Uterine smooth muscle cell (primary cell): ENCODE data around the gene MED4. TPM values are rescaled to one million over a fixed set of nuclear protein-coding genes. Genes with fewer than 3 reads are reported as not detected.

Experiments
- total RNA-seq: library from RNA; depleted of rRNA; stranded (reverse); fragments of >200 nt; gene quantifications from 2 replicates; pipeline ENCODE4 v1.2.3, GENCODE V29; 2014

Gene MED4, protein sequence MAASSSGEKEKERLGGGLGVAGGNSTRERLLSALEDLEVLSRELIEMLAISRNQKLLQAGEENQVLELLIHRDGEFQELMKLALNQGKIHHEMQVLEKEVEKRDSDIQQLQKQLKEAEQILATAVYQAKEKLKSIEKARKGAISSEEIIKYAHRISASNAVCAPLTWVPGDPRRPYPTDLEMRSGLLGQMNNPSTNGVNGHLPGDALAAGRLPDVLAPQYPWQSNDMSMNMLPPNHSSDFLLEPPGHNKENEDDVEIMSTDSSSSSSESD
- 23.5 and 30.1 TPM in 2 replicates for total RNA-seq

DNA sequence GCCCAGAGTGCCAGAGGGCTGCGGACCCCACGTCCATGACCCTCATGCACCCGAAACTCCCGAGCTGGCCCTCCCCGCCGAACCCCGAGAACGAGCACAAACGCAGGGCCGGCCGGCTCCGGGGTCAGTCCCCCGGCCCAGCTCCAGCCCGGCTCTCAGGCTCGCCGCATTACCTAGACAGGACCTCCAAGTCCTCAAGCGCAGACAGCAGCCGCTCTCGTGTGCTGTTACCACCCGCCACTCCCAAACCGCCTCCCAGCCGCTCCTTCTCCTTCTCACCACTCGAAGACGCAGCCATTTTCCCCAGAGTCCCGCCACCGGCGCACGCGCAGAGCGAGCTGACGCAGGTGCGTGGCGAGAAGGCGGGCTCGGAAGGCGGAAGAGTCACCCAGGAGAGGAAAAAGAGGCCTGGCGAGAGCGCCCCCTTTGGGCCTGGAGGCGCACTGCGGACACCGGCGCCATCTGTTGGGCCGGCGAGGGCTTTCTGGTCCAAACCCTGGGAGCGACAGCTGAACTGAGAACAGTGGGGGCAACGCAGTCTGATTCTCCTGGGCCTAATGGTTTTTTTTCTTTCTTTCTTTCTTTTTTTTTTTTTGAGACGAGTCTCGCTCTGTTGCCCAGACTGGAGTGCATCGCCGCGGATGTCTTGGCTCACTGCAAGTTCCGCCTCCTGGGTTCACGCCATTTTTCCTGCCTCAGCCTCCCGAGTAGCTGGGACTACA, at the start of gene MED4:
TSS of gene MED4 (minus strand) at position 324 of the 722 bp plus-strand sequence. CDS start at position 298, 26 bp downstream.

DNA sequence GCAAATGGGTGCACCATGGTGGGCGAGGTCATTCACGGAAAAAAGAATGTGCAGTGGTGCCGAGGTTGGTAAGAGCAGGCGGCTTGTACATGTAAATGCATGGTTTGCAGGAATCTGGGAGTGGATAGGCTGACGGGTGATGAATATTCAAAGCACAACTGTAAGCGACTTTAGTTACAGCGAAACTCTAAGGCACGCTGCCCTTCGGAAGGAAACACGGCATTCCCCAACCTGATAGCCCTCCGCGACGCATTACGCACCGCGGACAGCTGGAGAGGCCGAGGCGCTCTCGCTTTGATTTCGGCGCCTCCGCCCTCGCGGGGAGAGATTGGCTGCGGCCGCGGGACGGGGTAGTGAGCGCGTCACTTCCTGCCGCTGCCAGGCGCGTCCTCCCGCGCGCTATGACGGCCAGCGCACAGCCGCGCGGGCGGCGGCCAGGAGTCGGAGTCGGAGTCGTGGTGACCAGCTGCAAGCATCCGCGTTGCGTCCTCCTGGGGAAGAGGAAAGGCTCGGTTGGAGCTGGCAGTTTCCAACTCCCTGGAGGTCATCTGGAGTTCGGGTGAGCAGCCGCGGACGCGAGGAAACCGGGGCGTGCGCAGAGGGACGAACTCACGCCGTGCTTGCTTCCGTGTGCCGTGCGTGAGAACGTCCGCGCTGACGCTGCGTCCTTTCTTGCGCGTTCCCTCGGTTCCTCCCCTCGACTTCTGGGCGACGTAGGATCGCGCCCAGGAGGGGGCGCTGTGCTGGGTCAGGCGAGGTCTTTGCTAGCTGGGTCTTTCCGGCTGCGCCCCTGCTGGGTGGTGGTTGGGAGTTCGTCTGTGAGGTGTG, 57.3 kb downstream of the MED4 start, which contains the start of gene NUDT15:
TSS of gene NUDT15 (plus strand) at position 381 of the 828 bp plus-strand sequence. CDS start at position 402, 21 bp downstream.

Other genes starting within 250 kb of the MED4 start
- 51.1 and 72.0 TPM in 2 replicates for gene SUCLA2, start 93.8 kb downstream of the MED4 start, total RNA-seq
- gene NUDT15, start 57.4 kb downstream of the MED4 start, total RNA-seq = 19.2 and 33.9 TPM in 2 replicates
- 87.3 and 164 TPM in 2 replicates for gene ITM2B, start 138.1 kb upstream of the MED4 start, total RNA-seq
- gene RB1, start 208.6 kb upstream of the MED4 start, total RNA-seq = 27.5 and 29.4 TPM in 2 replicates